HG03196 (cell line): Measurements from ENCODE around the gene LRRC59.
"Not testable (repeated sequence)": the region's sequence is repeated elsewhere in the genome, so short reads cannot be mapped to it uniquely, and the experiment has no call there.

Source experiments
- ATAC-seq: cut with Tn5 transposase; IDR thresholded peaks from one replicate; pipeline ENCODE4 v1.9.1; 2021; ENCODE audit not compliant: unreplicated experiment

LRRC59 gene

GRCh38 chr17:50348522-50349242 is 48.6 kb downstream of the LRRC59 start:
- ATAC-seq: no peak

GRCh38 chr17:50347894-50348291 is 49.4 kb downstream of the LRRC59 start:
- no peak for ATAC-seq

GRCh38 chr17:50347117-50347893 is 50.0 kb downstream of the LRRC59 start:
- no peak for ATAC-seq

GRCh38 chr17:50346313-50347116 is 50.8 kb downstream of the LRRC59 start:
- peak; percentile 56 for ATAC-seq

GRCh38 chr17:50345432-50346312 is 51.7 kb downstream of the LRRC59 start, which contains the start of gene XYLT2:
Gene XYLT2 (plus strand): TSS chr17:50346126. CDS start chr17:50346141, 15 bp downstream.
- peak; percentile 56 for ATAC-seq

- no peak for ATAC-seq
Measured at GRCh38 chr17:50344731-50345365, 52.5 kb downstream of the LRRC59 start.

GRCh38 chr17:50339381-50339780 is 57.9 kb downstream of the LRRC59 start:
- ATAC-seq: no peak

GRCh38 chr17:50338645-50339044 is 58.7 kb downstream of the LRRC59 start:
- no peak for ATAC-seq

- no peak for ATAC-seq
Measured at GRCh38 chr17:50337956-50338355, 59.4 kb downstream of the LRRC59 start.

- ATAC-seq: not testable (repeated sequence)
Measured at GRCh38 chr17:50333291-50334057, 63.8 kb downstream of the LRRC59 start.

- ATAC-seq: no peak
Measured at GRCh38 chr17:50332196-50332595, 65.1 kb downstream of the LRRC59 start.
